Panc1 (cell line): Measurements from ENCODE around the gene CDCA4. TPM values are rescaled to one million over a fixed set of nuclear protein-coding genes. Genes with fewer than 3 reads are reported as not detected.

Source experiments
- ATAC-seq: fragments of 200-7000 bp; cut with Tn5 transposase; 2 replicates; pipeline ENCODE4 v1.9.1; 2020; ENCODE audit warnings: mild to moderate bottlenecking, moderate library complexity
- BruUV-seq: library from RNA; stranded (reverse); fragments of 400-500 nt; replicated peaks from 2 replicates; lab custom pipeline; 2021; lab: Mats Ljungman, UMichigan
- CTCF ChIA-PET: fragments of 300-600 bp; sonication (Branson Sonifier 250); formaldehyde crosslinking; loops from one replicate; lab custom pipeline; 2022; ENCODE audit warnings: antibody characterized with exemption; lab: Charles Lee
- POLR2A ChIA-PET: fragments of 300-600 bp; sonication (Branson Sonifier 250); formaldehyde crosslinking; loops from one replicate; lab custom pipeline; 2022; ENCODE audit warnings: antibody characterized with exemption; lab: Charles Lee
- DNase-seq: peaks from one replicate; pipeline ENCODE4 v3.0.0-alpha.2; 2010; ENCODE audit warnings: low read depth, low spot score
- H3K27ac ChIP-seq: 2 replicates; pipeline ENCODE4 v1.5.1; 2011; ENCODE audit warnings: mild to moderate bottlenecking, low read length, inconsistent platforms
- H3K27me3 ChIP-seq: fragments of 200-500 bp; sonication (Bioruptor generic); 2 replicates; pipeline ENCODE4 v1.6.0; 2014; ENCODE audit warnings: low read length, inconsistent platforms; ENCODE audit not compliant: control insufficient read depth, insufficient read depth
- H3K36me3 ChIP-seq: fragments of 200-500 bp; sonication (Bioruptor generic); 2 replicates; pipeline ENCODE4 v1.5.1; 2014; ENCODE audit warnings: inconsistent platforms, mild to moderate bottlenecking, low read length, moderate library complexity; ENCODE audit not compliant: control insufficient read depth, insufficient read depth
- H3K4me1 ChIP-seq: 2 replicates; pipeline ENCODE4 v1.5.1; 2011; ENCODE audit warnings: inconsistent platforms, mild to moderate bottlenecking, low read length, moderate library complexity; ENCODE audit not compliant: control insufficient read depth, insufficient read depth
- H3K4me3 ChIP-seq, 2 experiments: 2 replicates each; pipeline ENCODE4 v1.5.1; 2011 to 2012; ENCODE audit warnings: low read depth in 2 of 2, low read length in 2 of 2, mild to moderate bottlenecking in 2 of 2, inconsistent platforms in 1 of 2, moderate library complexity in 1 of 2
- H3K9me3 ChIP-seq: fragments of 200-500 bp; sonication (Bioruptor generic); 2 replicates; pipeline ENCODE4 v1.5.1; 2014; ENCODE audit warnings: low read depth, mild to moderate bottlenecking, inconsistent platforms, low read length, moderate library complexity; ENCODE audit not compliant: control insufficient read depth, insufficient read depth
- POLR2AphosphoS5 ChIP-seq: IDR thresholded peaks from 2 replicates; pipeline ENCODE4 v1.6.1; 2012; ENCODE audit warnings: mild to moderate bottlenecking, low read depth, low read length, moderate library complexity
- SIN3A ChIP-seq: IDR thresholded peaks from 2 replicates; pipeline ENCODE4 v1.6.1; 2012; ENCODE audit warnings: low read depth, mild to moderate bottlenecking, low read length, moderate library complexity, borderline replicate concordance; ENCODE audit not compliant: insufficient read depth
- TCF7L2 ChIP-seq: IDR thresholded peaks from 2 replicates; pipeline ENCODE4 v1.6.1; 2011; ENCODE audit warnings: mild to moderate bottlenecking, low read depth, low read length, inconsistent platforms
- in situ Hi-C: cut with HindIII; loops from 2 replicates; pipeline ENCODE4 v1.10.0; 2016; ENCODE audit warnings: low sequenced_read_pairs, low pct_unique_long_range_greater_than_20kb
- intact Hi-C: fragments of 100-400 bp; cut with micrococcal nuclease; formaldehyde crosslinking; loops from one replicate; pipeline ENCODE4 v1.10.0; 2022; ENCODE audit not compliant: unreplicated experiment
- total RNA-seq: library from RNA; stranded (reverse); gene quantifications from one replicate; pipeline ENCODE4 v1.2.1, GENCODE V29; 2021; ENCODE audit not compliant: unreplicated experiment
- TF ChIP-seq, protein P1 (sequence below): fragments of 450-650 bp; IDR thresholded peaks from 2 replicates; pipeline ENCODE4 v1.5.1; 2017; ENCODE audit warnings: mild to moderate bottlenecking
- TF ChIP-seq, protein P2 (sequence below), 2 experiments: IDR thresholded peaks; 2 replicates each; pipeline ENCODE4 v1.6.1; 2011 to 2012; ENCODE audit warnings: low read depth in 2 of 2, control low read depth in 1 of 2, low read length in 1 of 2, mild to moderate bottlenecking in 1 of 2, moderate library complexity in 1 of 2; ENCODE audit not compliant: insufficient read depth in 1 of 2

The CDCA4 gene
- total RNA-seq, 1 experiment from 2014 or later: 39.9 TPM

DNA sequence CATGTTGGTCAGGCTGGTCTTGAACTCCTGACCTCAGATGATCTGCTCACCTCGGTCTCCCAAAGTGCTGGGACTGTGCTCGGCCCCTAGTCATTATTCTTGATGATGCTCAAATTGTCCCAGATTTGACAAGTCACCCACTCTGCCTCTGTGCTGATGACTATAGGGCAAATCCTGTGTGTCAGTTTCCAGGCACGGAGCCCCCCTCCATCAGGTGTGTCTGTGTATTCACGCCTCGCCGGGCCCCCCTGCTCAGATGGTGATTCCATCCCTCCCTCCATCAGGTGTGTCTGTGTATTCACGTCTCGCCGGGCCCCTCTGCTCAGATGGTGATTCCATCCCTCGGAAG, 48.6 kb upstream of the CDCA4 start:
- CTCF ChIA-PET: no interaction called here

DNA sequence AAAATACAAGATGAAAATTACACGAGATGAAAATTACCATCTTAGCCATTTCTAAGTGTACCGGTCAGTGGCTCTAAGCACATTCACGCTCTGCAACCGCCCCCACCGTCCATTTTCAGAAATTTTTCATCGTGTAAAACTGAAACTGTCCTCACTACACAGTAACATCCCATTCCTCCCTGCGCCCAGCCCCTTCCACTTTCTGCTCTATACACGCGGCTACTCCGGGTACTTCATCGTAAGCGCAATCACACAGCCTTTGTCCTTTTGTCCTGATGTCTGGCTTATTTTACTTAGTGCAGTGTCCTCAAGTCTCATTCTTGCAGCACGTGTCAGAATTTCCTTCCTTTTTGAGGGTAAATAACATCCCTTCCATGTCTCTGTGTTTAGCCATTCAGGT, 47.9 kb upstream of the CDCA4 start:
- no peak for TF ChIP-seq POLR2AphosphoS5
- TF ChIP-seq, protein P1, sequence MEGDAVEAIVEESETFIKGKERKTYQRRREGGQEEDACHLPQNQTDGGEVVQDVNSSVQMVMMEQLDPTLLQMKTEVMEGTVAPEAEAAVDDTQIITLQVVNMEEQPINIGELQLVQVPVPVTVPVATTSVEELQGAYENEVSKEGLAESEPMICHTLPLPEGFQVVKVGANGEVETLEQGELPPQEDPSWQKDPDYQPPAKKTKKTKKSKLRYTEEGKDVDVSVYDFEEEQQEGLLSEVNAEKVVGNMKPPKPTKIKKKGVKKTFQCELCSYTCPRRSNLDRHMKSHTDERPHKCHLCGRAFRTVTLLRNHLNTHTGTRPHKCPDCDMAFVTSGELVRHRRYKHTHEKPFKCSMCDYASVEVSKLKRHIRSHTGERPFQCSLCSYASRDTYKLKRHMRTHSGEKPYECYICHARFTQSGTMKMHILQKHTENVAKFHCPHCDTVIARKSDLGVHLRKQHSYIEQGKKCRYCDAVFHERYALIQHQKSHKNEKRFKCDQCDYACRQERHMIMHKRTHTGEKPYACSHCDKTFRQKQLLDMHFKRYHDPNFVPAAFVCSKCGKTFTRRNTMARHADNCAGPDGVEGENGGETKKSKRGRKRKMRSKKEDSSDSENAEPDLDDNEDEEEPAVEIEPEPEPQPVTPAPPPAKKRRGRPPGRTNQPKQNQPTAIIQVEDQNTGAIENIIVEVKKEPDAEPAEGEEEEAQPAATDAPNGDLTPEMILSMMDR: no peak
- TF ChIP-seq TCF7L2: no peak
- TF ChIP-seq, protein P2, sequence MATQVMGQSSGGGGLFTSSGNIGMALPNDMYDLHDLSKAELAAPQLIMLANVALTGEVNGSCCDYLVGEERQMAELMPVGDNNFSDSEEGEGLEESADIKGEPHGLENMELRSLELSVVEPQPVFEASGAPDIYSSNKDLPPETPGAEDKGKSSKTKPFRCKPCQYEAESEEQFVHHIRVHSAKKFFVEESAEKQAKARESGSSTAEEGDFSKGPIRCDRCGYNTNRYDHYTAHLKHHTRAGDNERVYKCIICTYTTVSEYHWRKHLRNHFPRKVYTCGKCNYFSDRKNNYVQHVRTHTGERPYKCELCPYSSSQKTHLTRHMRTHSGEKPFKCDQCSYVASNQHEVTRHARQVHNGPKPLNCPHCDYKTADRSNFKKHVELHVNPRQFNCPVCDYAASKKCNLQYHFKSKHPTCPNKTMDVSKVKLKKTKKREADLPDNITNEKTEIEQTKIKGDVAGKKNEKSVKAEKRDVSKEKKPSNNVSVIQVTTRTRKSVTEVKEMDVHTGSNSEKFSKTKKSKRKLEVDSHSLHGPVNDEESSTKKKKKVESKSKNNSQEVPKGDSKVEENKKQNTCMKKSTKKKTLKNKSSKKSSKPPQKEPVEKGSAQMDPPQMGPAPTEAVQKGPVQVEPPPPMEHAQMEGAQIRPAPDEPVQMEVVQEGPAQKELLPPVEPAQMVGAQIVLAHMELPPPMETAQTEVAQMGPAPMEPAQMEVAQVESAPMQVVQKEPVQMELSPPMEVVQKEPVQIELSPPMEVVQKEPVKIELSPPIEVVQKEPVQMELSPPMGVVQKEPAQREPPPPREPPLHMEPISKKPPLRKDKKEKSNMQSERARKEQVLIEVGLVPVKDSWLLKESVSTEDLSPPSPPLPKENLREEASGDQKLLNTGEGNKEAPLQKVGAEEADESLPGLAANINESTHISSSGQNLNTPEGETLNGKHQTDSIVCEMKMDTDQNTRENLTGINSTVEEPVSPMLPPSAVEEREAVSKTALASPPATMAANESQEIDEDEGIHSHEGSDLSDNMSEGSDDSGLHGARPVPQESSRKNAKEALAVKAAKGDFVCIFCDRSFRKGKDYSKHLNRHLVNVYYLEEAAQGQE (IDR thresholded peaks at IDR 0.05; ENCODE audit: insufficient read depth in 1 of 2, low read depth in 2 of 2, low read length in 1 of 2): no peak
- no peak for TF ChIP-seq SIN3A
- ChIA-PET POLR2A (no interaction called here), CTCF (no interaction called here)
- Histone ChIP-seq H3K4me3 (no peak overlapping the region), H3K36me3 (no peaks in the 10 kb centered on the region), H3K27me3 (no peaks in the 10 kb centered on the region), H3K27ac (no peak overlapping the region), H3K9me3 (no peaks in the 10 kb centered on the region), H3K4me1 (no peaks in the 10 kb centered on the region)
- DNase-seq (no peak), ATAC-seq (no peak)
- intact Hi-C loops (no loop called here), in situ Hi-C loops (no loop called here)
- no TSS peak for BruUV-seq

More for the DNA sequence above, 48.6 kb upstream of the CDCA4 start:
- TF ChIP-seq TCF7L2 (no peak), POLR2AphosphoS5 (no peak), SIN3A (no peak)
- TF ChIP-seq, protein P2 (IDR thresholded peaks at IDR 0.05; ENCODE audit: insufficient read depth in 1 of 2, low read depth in 2 of 2, low read length in 1 of 2): no peak
- TF ChIP-seq, protein P1: no peak
- Histone ChIP-seq H3K4me1 (no peaks in the 10 kb centered on the region), H3K27ac (no peak overlapping the region), H3K9me3 (no peaks in the 10 kb centered on the region), H3K27me3 (no peaks in the 10 kb centered on the region), H3K36me3 (no peaks in the 10 kb centered on the region), H3K4me3 (no peak overlapping the region)
- intact Hi-C loops (no loop called here), in situ Hi-C loops (no loop called here)
- DNase-seq (no peak), ATAC-seq (no peak)
- no TSS peak for BruUV-seq
- POLR2A ChIA-PET: no interaction called here
